PC-3 (cell line): ENCODE results near the gene RPL12.

Source experiments
- EZH2 ChIP-seq: fragments of 300-600 bp; sonication (generic); IDR thresholded peaks from one replicate; pipeline ENCODE4 v1.6.1; 2017; ENCODE audit warnings: antibody characterized with exemption, mild to moderate bottlenecking, low read length; ENCODE audit not compliant: unreplicated experiment
- TF ChIP-seq, protein P1 (sequence below): fragments of 300-600 bp; sonication (generic); conservative IDR thresholded peaks from 2 replicates; pipeline ENCODE4 v1.5.1; 2017; ENCODE audit warnings: antibody characterized with exemption, low read depth, mild to moderate bottlenecking, low read length

DNA sequence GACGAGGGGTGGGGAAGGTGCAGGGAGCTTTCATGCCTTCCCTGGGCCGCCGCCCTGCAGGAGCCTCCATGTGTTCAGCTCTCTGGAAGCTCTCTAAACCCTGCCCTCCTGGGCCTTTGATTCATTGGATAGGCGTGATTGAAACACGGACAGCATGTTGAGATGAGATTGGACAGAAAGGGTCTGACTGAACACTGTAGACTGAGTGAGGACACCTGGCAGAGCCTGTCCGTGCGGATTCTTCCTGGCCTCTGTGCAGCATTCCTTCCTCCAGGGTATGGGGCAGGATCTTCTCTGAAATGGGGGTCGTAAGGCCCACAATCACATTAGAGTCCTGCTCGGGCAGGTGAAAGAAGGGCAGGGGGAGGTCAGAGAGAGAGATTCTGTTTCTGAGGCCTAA lies 12.8 kb downstream of the RPL12 start:
- no peak for TF ChIP-seq EZH2
- TF ChIP-seq, protein P1, sequence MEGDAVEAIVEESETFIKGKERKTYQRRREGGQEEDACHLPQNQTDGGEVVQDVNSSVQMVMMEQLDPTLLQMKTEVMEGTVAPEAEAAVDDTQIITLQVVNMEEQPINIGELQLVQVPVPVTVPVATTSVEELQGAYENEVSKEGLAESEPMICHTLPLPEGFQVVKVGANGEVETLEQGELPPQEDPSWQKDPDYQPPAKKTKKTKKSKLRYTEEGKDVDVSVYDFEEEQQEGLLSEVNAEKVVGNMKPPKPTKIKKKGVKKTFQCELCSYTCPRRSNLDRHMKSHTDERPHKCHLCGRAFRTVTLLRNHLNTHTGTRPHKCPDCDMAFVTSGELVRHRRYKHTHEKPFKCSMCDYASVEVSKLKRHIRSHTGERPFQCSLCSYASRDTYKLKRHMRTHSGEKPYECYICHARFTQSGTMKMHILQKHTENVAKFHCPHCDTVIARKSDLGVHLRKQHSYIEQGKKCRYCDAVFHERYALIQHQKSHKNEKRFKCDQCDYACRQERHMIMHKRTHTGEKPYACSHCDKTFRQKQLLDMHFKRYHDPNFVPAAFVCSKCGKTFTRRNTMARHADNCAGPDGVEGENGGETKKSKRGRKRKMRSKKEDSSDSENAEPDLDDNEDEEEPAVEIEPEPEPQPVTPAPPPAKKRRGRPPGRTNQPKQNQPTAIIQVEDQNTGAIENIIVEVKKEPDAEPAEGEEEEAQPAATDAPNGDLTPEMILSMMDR: no peak
